Activated T-cell treated with anti-CD3 and anti-CD28 coated beads for 48 hours (primary cell): ENCODE data around the gene SLC8A1.

Source experiments
- DNase-seq: peaks from one replicate; pipeline ENCODE4 v3.0.0-alpha.2; 2020; ENCODE audit warnings: low read depth

Gene SLC8A1

DNA sequence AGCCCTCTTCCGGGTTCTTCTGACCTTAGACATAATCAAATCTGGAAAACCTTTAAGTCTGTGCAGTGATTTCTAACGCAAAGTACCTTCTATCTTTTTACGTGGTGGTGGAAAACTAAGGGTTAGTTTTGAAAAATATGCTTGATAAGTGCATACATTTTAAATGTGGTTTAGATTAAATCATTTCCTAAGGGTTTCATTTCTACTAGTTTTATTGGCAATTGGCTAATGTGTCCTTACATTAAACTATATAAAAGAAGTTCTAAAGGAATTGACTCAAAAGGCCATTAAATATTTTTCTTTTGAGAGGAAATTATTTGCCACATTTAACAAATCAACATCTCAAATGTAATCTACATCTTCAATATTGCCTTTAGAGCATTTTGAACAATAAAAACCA is 404.5 kb downstream of the SLC8A1 start:
- DNase-seq: no peak
